SKM-1 treated with dmso at 0.1 percent for 144 hours (cell line): ENCODE measurements around the gene DNAL4.

ENCODE experiments used
- DNase-seq: peaks from one replicate; lab custom pipeline; 2025; ENCODE audit not compliant: unreplicated experiment; lab: John Stamatoyannopoulos, UW

The DNAL4 gene

DNA sequence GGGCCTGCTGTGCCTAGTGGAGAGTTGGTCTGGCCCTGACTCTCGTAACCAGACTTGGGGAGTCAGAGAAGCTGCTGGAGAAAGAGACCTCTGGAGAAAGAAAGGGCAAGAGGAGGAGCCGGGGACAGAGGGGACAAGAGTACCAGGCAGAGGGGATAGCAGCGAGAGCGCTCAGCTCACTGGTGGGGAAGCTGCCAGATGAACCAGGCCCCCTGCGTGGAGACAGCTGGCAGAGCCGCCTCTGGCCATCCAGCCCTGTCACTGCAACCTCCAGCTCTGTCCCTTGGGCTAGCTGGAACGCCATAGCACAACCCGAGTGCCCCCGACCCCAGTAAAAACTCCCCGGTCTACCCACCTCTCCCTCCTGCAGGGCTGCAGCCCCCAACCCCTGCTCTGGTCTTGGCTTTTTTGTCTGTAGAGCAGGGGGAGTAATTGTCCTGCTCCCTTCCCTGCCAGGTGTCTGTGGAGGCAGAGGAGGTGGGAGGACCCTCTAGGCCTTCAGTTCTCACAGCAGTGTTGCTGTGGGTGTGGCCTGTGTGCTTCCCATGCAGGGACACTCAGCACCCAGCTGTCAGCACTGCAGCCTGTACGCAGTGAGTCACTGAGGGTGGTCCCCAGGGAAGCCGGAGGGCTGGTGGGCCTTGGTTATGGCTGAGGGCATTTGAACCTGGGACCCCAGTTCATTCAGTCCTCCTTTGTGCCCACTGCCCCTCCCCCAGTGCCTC, 33.3 kb downstream of the DNAL4 start:
- DNase-seq, result no peak

GRCh38 chr22:38759005-38759404, 34.9 kb downstream of the DNAL4 start:
- DNase-seq, result no peak

DNA sequence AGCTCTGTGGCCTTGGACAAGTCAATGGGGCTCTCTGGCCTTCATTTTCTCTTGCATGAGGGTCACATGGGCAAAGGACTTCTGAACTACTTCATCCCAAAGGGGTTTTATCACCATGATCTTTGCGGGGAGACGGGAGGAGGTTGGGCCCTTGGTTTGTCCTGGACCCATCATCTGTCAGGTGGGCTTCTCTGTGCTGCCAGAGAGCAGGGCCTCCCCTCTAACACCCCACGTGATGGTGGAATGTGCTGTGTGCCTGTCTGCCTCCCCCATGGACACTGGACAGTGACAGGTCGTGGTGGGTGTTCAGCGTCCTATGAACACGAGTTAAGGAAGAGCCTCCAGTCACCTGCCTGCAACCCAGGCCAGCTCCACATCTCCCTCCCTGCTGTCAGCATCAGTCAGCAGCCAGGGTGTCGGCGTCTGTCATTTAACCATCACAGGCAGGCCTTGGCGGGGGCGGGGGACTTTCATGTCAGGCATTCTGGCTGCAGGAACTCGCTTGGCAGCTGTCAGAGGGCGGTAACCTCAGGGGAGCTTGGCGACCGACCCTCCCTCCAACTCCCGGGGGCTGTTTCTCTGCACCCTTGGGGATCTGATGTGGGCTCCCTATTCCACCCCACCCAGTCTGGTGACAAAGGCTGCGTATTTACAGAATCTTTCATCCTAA, 35.5 kb downstream of the DNAL4 start:
- DNase-seq, result no peak

DNA sequence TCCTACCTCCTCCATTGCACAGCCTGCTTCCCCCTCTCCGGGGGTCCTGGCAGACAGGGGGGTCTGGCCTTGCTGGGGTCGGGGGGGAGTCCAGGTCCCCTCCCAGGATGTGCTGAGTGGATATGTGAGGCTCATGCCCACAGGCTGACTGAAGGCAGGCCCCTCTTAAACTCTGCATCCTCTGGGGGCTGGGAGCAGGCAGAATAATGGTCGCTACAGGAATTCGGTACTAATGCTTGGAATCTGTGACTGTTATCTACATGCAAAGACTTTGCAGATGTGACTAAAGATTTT, 36.5 kb downstream of the DNAL4 start:
- no peak for DNase-seq

- DNase-seq, result no peak
Measured at GRCh38 chr22:38756711-38757463, 37.1 kb downstream of the DNAL4 start.

- DNase-seq, result peak; percentile 76
Measured at GRCh38 chr22:38755911-38756532, 37.9 kb downstream of the DNAL4 start, which contains the start of gene SUN2. SUN2 (minus strand) TSS chr22:38755998; CDS start chr22:38752628, 3,370 bp downstream.

GRCh38 chr22:38755155-38755910, 38.6 kb downstream of the DNAL4 start:
- DNase-seq, result peak; percentile 47

- DNase-seq, result peak; percentile 75
Measured at GRCh38 chr22:38754751-38755154, 39.2 kb downstream of the DNAL4 start.

- DNase-seq, result peak; percentile 5
Measured at GRCh38 chr22:38753948-38754750, 39.8 kb downstream of the DNAL4 start.

DNA sequence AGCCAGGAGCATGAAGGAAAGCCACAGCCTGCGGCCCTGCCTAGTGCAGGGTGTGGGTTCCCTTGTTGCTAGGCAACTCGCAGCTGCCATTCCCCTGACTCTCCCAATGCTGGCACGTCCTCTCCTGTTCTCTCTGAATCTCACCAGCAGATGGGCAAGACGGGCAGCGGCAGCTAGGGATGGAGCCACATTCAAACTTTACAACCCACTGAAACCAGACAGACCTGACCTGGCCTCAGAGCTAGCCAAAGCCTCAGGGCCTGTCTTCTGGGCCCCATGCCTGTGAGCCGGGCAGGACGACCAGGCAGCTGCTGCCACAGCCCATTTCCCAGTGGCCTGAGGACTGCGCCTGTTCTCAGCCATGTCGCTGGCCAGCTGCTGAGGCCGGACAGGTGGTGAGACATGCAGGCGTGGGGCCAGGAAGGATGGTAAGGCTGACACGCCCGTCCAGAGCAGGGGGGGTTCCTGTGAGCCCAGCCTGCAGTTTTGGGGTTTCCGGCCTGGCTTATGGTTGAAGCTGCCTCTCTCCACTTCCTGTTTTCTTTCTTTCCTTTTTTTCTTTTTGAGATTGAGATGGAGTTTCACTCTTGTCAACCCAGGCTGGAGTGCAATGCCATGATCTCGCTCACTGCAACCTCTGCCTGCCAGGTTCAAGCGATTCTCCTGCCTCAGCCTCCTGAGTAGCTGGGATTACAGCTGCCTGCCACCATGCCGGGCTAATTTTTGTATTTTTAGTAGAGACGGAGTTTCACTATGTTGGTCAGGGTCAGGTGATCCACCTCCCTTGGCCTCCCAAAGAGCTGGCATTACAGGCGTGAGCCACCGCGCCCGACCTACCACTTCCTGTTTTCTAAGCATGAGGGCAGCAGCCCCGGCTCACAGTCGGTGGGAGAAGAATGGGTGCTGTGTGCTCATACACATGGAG, 42.3 kb downstream of the DNAL4 start:
- peak; percentile 83 for DNase-seq

DNA sequence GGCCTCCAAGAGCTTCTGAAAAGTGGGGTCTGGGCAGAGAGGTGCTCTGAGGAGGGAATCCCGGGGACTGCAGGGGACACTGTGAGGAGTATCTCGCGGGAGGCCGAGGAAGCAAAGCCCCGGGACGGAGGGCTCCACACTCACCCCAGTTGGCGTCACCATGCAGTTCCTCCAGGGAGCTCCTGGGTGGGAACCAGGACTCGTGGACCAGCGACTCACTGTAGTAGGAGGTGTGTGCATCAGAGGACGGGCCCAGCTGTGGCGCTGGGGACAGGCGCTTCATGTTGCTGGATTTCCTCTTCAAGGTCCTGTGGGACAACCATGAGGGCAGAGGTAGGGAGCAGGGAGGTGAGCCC, 42.9 kb downstream of the DNAL4 start:
- DNase-seq, result no peak

DNA sequence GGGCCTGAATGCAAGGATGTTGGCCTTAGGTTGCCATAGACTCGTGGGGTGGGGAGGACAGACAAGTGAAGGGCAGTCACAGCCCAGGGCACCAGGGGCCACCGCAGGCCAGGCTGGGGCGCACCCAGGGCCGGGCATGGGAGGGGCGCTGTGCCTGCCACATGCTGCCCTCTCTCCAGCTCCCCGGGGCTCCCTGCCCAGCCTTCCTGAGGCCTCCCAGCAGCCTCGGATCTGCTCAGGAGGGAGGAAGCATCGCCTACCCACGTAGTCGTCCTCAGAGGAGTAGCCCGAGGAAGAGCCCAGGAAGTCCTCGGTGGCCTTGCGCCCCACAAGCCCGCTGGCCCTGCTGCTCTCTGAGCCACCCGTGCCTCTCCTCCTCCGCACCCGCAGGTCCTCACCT, 43.3 kb downstream of the DNAL4 start:
- no peak for DNase-seq

DNA sequence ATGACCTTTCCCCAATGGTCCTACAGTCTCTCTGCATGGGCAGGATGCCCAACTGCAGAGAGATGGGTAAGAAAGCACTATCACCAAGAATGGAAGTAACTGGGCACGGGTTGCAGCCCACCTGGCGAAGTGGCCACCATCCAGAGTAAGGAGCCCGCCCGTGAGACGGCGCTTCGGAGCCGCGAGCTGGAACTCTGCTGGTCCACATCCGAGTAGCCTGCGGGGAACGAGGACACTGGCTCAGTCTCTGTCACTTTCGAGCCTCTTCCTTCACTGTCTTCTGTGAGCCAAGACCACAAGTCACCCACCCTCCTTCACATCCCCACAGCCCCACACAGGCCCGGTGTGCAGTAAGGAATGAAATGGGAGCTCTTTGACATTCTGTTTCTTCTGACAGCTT, 43.8 kb downstream of the DNAL4 start:
- no peak for DNase-seq

GRCh38 chr22:38748487-38749136, 45.3 kb downstream of the DNAL4 start:
- no peak for DNase-seq

- no peak for DNase-seq
Measured at GRCh38 chr22:38745676-38746460, 48.1 kb downstream of the DNAL4 start.

GRCh38 chr22:38744981-38745380, 49.0 kb downstream of the DNAL4 start:
- DNase-seq, result no peak

DNA sequence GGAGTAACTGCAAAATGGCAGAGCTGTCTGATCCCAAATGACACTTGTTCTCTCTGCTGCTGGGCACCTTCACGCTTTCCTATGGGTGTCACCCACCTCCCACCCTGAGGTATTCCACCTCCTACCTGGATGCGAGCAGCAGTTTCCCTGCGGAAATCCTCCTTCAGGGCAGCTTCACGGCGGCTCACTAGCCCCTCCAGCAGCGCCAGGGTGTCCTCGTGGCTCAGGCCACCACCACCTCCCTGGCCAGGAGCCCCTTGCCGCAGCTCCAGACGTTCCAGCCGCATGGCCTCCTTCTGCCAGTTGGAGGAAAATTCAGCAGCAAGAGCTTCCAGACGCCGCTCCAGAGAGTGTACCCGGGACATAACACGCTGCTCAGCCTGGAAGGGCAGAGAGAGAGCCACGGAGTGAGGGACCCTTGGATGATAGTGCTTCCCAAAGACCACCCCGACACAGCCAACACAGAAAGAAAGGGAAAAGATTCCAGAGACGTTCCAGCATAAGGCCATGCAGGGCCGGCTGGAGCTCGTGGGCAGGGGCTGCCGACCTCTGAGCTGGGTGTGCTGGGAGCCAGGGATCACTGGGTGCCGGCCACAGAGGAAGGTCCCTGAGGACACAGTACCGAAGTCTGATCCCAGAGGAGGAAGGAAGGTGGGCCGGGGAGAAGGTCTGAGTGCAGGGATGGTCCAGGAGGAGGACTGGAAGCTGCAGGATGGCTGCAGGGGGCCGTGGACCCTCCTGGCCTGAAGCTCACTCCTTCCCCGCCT, 51.6 kb downstream of the DNAL4 start:
- DNase-seq, result no peak
